Glutamatergic neuron (in vitro differentiated cells): Measurements from ENCODE around the gene MAFG. TPM values are rescaled to one million over a fixed set of nuclear protein-coding genes. Genes with fewer than 3 reads are reported as not detected.

ENCODE experiments used
- DNase-seq: peaks from one replicate; pipeline ENCODE4 v3.0.0; 2022
- H3K27ac Mint-ChIP-seq: one replicate; pipeline ENCODE4 v1.8.0; 2020; ENCODE audit warnings: mild to moderate bottlenecking, mixed read lengths, inconsistent platforms; ENCODE audit not compliant: unreplicated experiment
- H3K27me3 Mint-ChIP-seq: one replicate; pipeline ENCODE4 v1.8.0; 2020; ENCODE audit warnings: mild to moderate bottlenecking, moderate library complexity, mixed read lengths, inconsistent platforms; ENCODE audit not compliant: unreplicated experiment
- H3K36me3 Mint-ChIP-seq: one replicate; pipeline ENCODE4 v1.8.0; 2020; ENCODE audit warnings: mild to moderate bottlenecking, mixed read lengths, inconsistent platforms; ENCODE audit not compliant: unreplicated experiment
- H3K4me1 Mint-ChIP-seq: one replicate; pipeline ENCODE4 v1.8.0; 2020; ENCODE audit warnings: mild to moderate bottlenecking, low read depth, mixed read lengths, inconsistent platforms; ENCODE audit not compliant: unreplicated experiment
- H3K4me3 Mint-ChIP-seq: one replicate; pipeline ENCODE4 v1.8.0; 2020; ENCODE audit warnings: mild to moderate bottlenecking, mixed read lengths, inconsistent platforms; ENCODE audit not compliant: unreplicated experiment
- H3K9me3 Mint-ChIP-seq: one replicate; pipeline ENCODE4 v1.8.0; 2020; ENCODE audit warnings: mild to moderate bottlenecking, moderate library complexity, mixed read lengths, inconsistent platforms; ENCODE audit not compliant: unreplicated experiment
- total RNA-seq: library from RNA; stranded (reverse); fragmentation: NEBNext Ultra II Directional; extraction: Animal tissue kit (Norgen Biotek cat#: 25700); gene quantifications from one replicate; pipeline ENCODE4 v1.2.1, GENCODE V29; 2021; ENCODE audit not compliant: unreplicated experiment
- TF ChIP-seq, protein P1 (sequence below): fragments of 200-600 bp; sonication (generic); IDR thresholded peaks from one replicate; pipeline ENCODE4 v1.5.0; 2021; ENCODE audit not compliant: partially characterized antibody, unreplicated experiment

The MAFG gene
- total RNA-seq, 1 donor from 2014 or later = 30.6 TPM

DNA sequence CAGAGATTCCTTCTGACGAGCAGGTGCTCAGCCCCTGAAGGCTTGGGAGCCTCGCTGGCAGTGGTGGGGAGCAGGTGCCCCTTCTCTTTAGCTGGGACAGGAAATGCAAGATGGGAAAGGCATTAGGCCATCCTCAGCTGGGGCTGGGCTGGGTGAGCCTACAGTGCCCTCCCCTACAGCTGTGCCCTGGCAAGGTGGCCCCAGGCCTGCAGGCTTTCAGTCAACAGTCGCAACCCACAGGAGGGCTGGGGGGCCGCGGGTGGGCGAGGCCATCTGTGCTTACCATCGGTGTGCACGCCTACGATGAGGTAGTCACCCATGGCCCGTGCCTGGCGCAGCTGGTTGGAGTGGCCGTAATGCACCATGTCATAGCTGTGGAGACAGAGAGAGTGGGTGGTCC, 18.3 kb downstream of the MAFG start:
- Mint-ChIP-seq H3K27ac (no peak overlapping the region), H3K4me1 (peaks cover 1% of the 10 kb centered on the region), H3K36me3 (no peaks in the 10 kb centered on the region), H3K9me3 (peaks cover 5% of the 10 kb centered on the region), H3K27me3 (no peaks in the 10 kb centered on the region), H3K4me3 (no peak overlapping the region)
- TF ChIP-seq, protein P1, sequence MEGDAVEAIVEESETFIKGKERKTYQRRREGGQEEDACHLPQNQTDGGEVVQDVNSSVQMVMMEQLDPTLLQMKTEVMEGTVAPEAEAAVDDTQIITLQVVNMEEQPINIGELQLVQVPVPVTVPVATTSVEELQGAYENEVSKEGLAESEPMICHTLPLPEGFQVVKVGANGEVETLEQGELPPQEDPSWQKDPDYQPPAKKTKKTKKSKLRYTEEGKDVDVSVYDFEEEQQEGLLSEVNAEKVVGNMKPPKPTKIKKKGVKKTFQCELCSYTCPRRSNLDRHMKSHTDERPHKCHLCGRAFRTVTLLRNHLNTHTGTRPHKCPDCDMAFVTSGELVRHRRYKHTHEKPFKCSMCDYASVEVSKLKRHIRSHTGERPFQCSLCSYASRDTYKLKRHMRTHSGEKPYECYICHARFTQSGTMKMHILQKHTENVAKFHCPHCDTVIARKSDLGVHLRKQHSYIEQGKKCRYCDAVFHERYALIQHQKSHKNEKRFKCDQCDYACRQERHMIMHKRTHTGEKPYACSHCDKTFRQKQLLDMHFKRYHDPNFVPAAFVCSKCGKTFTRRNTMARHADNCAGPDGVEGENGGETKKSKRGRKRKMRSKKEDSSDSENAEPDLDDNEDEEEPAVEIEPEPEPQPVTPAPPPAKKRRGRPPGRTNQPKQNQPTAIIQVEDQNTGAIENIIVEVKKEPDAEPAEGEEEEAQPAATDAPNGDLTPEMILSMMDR = no peak
- no peak for DNase-seq

GRCh38 chr17:81908793-81909192, 18.7 kb downstream of the MAFG start:
- H3K4me3 Mint-ChIP-seq = no peak overlapping the region
- peaks cover 6% of the 10 kb centered on the region for H3K9me3 Mint-ChIP-seq
- H3K27me3 Mint-ChIP-seq = no peaks in the 10 kb centered on the region
- no peak overlapping the region for H3K27ac Mint-ChIP-seq
- TF ChIP-seq, protein P1 = no peak
- no peaks in the 10 kb centered on the region for H3K36me3 Mint-ChIP-seq
- peaks cover 1% of the 10 kb centered on the region for H3K4me1 Mint-ChIP-seq
- DNase-seq = no peak

GRCh38 chr17:81907219-81908145, 20.1 kb downstream of the MAFG start:
- H3K4me3 Mint-ChIP-seq = no peak overlapping the region

GRCh38 chr17:81906476-81907218, 20.9 kb downstream of the MAFG start:
- Mint-ChIP-seq H3K4me3 (no peak overlapping the region), H3K36me3 (no peaks in the 10 kb centered on the region), H3K27me3 (no peaks in the 10 kb centered on the region), H3K9me3 (peaks cover 2% of the 10 kb centered on the region), H3K27ac (no peak overlapping the region), H3K4me1 (no peaks in the 10 kb centered on the region)
- no peak for DNase-seq
- TF ChIP-seq, protein P1 = no peak

More at GRCh38 chr17:81907219-81908145, 20.1 kb downstream of the MAFG start:
- Mint-ChIP-seq H3K36me3 (no peaks in the 10 kb centered on the region), H3K27me3 (no peaks in the 10 kb centered on the region), H3K9me3 (peaks cover 4% of the 10 kb centered on the region), H3K4me1 (no peaks in the 10 kb centered on the region), H3K27ac (no peak overlapping the region)
- TF ChIP-seq, protein P1 = no peak
- no peak for DNase-seq

DNA sequence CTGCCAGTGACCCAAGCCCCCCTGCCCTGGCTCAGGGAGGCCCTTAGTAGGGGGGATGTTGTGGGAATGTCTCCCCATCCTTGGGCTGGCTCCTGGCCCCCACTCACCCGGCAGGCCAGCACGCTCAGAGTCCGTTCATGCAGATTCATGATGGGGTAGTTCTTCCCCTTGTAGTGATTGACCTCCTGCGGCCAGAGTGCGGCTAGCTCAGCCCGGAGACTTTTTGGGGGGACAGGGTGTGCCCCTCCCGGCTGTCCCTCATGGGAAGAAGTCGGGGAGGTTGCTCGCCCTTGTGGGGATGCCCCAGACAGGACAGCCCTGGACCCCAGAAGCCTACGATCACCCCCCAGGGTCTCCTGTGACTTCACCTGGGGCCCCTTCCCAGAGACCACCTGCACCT, 21.5 kb downstream of the MAFG start:
- Mint-ChIP-seq H3K27ac (no peak overlapping the region), H3K4me1 (no peaks in the 10 kb centered on the region), H3K27me3 (peaks cover 3% of the 10 kb centered on the region), H3K9me3 (peaks cover 2% of the 10 kb centered on the region), H3K4me3 (no peak overlapping the region), H3K36me3 (no peaks in the 10 kb centered on the region)
- TF ChIP-seq, protein P1 = no peak
- no peak for DNase-seq
